GM23338 (cell line): ENCODE data around the gene EXOC6B. TPM values are rescaled to one million over a fixed set of nuclear protein-coding genes. Genes with fewer than 3 reads are reported as not detected.
A peak's percentile ranks its signal among the peaks of the same experiment; 100 is the strongest.

Experiments
- ATAC-seq: fragments of 200-7000 bp; cut with Tn5 transposase; 3 replicates; pipeline ENCODE4 v1.9.1; 2020
- DNase-seq: peaks from one replicate; pipeline ENCODE4 v3.0.0-alpha.2; 2015; ENCODE audit warnings: low spot score
- H2AFZ ChIP-seq: fragments of 200-600 bp; sonication (generic); 2 replicates; pipeline ENCODE4 v1.8.0; 2016; ENCODE audit warnings: antibody characterized with exemption, mild to moderate bottlenecking, moderate library complexity
- H3F3A ChIP-seq: fragments of 200-600 bp; sonication (generic); replicated peaks from 2 replicates; pipeline ENCODE4 v1.8.0; 2017; ENCODE audit warnings: antibody characterized with exemption, mixed run types, low read depth
- H3K27ac ChIP-seq: fragments of 200-600 bp; sonication (generic); 2 replicates; pipeline ENCODE4 v1.6.1; 2016; ENCODE audit warnings: low read depth
- H3K27me3 ChIP-seq: fragments of 200-600 bp; sonication (generic); 2 replicates; pipeline ENCODE4 v1.8.0; 2016; ENCODE audit warnings: mild to moderate bottlenecking, mixed run types, moderate library complexity; ENCODE audit not compliant: insufficient read depth
- H3K36me3 ChIP-seq: fragments of 200-600 bp; sonication (generic); 2 replicates; pipeline ENCODE4 v1.8.0; 2016; ENCODE audit warnings: mild to moderate bottlenecking; ENCODE audit not compliant: insufficient read depth
- H3K4me1 ChIP-seq: fragments of 200-600 bp; sonication (generic); 2 replicates; pipeline ENCODE4 v1.8.0; 2016; ENCODE audit warnings: mild to moderate bottlenecking, moderate library complexity; ENCODE audit not compliant: insufficient read depth
- H3K4me2 ChIP-seq: fragments of 200-600 bp; sonication (generic); 2 replicates; pipeline ENCODE4 v1.7.1; 2017; ENCODE audit warnings: mixed run types
- H3K4me3 ChIP-seq: fragments of 200-600 bp; sonication (generic); 2 replicates; pipeline ENCODE4 v1.6.1; 2016; ENCODE audit warnings: mixed run types
- H3K79me2 ChIP-seq: fragments of 200-600 bp; sonication (generic); replicated peaks from 2 replicates; pipeline ENCODE4 v1.8.0; 2017; ENCODE audit warnings: mild to moderate bottlenecking; ENCODE audit not compliant: insufficient read depth
- H3K9me2 ChIP-seq: fragments of 200-600 bp; sonication (generic); 2 replicates; pipeline ENCODE4 v1.8.0; 2017; ENCODE audit not compliant: insufficient read depth
- H4K20me1 ChIP-seq: fragments of 200-600 bp; sonication (generic); replicated peaks from 2 replicates; pipeline ENCODE4 v1.8.0; 2017; ENCODE audit warnings: mild to moderate bottlenecking; ENCODE audit not compliant: insufficient read depth
- H3K27ac Mint-ChIP-seq: 2 replicates; pipeline ENCODE4 v1.8.0; 2020; ENCODE audit warnings: inconsistent platforms, mild to moderate bottlenecking, moderate library complexity, mixed read lengths
- H3K27me3 Mint-ChIP-seq: 3 replicates; pipeline ENCODE4 v1.8.0; 2022; ENCODE audit warnings: low read depth, mild to moderate bottlenecking, moderate library complexity, mixed read lengths, inconsistent platforms; ENCODE audit not compliant: insufficient read depth, poor library complexity
- H3K36me3 Mint-ChIP-seq: 3 replicates; pipeline ENCODE4 v1.8.0; 2021; ENCODE audit warnings: low read depth, mild to moderate bottlenecking, inconsistent platforms, moderate library complexity, mixed read lengths
- H3K4me1 Mint-ChIP-seq: 3 replicates; pipeline ENCODE4 v1.8.0; 2020; ENCODE audit warnings: mild to moderate bottlenecking, inconsistent platforms, mixed read lengths
- H3K4me3 Mint-ChIP-seq: 3 replicates; pipeline ENCODE4 v1.8.0; 2021; ENCODE audit warnings: moderate library complexity, mild to moderate bottlenecking, inconsistent platforms, mixed read lengths
- H3K9me3 Mint-ChIP-seq: 3 replicates; pipeline ENCODE4 v1.8.0; 2020; ENCODE audit warnings: moderate library complexity, mild to moderate bottlenecking, inconsistent platforms, mixed read lengths
- CREB1 ChIP-seq: fragments of 250-450 bp; sonication (Bioruptor Pico); IDR thresholded peaks from 2 replicates; pipeline ENCODE4 v1.5.0; 2020; ENCODE audit warnings: low read depth, mild to moderate bottlenecking, moderate library complexity
- CTCF ChIP-seq, 2 experiments: fragments of 200-600 bp in 1 of 2; sonication (generic) in 1 of 2; conservative IDR thresholded peaks; 2 replicates each; pipeline versions ENCODE4 v1.5.1 to v1.6.1; 2016 to 2017; ENCODE audit warnings: antibody characterized with exemption in 2 of 2, low read depth in 2 of 2, mild to moderate bottlenecking in 2 of 2, moderate library complexity in 1 of 2
- JUNB ChIP-seq: IDR thresholded peaks from one replicate; pipeline ENCODE4 v1.6.1; 2016; ENCODE audit warnings: antibody characterized with exemption; ENCODE audit not compliant: unreplicated experiment
- NANOG ChIP-seq: IDR thresholded peaks from 2 replicates; pipeline ENCODE4 v1.6.1; 2016; ENCODE audit warnings: antibody characterized with exemption, borderline replicate concordance
- POLR2AphosphoS5 ChIP-seq: IDR thresholded peaks from 2 replicates; pipeline ENCODE4 v1.6.1; 2016; ENCODE audit warnings: antibody characterized with exemption, low read depth
- REST ChIP-seq: IDR thresholded peaks from one replicate; pipeline ENCODE4 v1.6.1; 2018; ENCODE audit warnings: antibody characterized with exemption; ENCODE audit not compliant: unreplicated experiment
- STAT1 ChIP-seq: IDR thresholded peaks from one replicate; pipeline ENCODE4 v1.6.1; 2016; ENCODE audit warnings: antibody characterized with exemption; ENCODE audit not compliant: unreplicated experiment
- ZNF114 ChIP-seq: fragments of 250-450 bp; sonication (Bioruptor Pico); IDR thresholded peaks from 2 replicates; pipeline ENCODE4 v1.5.0; 2020; ENCODE audit warnings: mild to moderate bottlenecking, moderate library complexity
- ZNF331 ChIP-seq: fragments of 250-450 bp; sonication (Bioruptor Pico); IDR thresholded peaks from 2 replicates; pipeline ENCODE4 v1.5.0; 2020; ENCODE audit warnings: low read depth, mild to moderate bottlenecking, moderate library complexity
- polyA plus RNA-seq: library from polyadenylated mRNA; unstranded; fragments of >200 nt; fragmentation: Nextera tagmentation; extraction: Ambion mirVana; gene quantifications from 2 replicates; pipeline ENCODE4 v1.2.1, GENCODE V29; 2016
- total RNA-seq: library from RNA; depleted of rRNA; stranded (reverse); fragments of >200 nt; shearing (Covaris generic); gene quantifications from 2 replicates; pipeline ENCODE4 v1.2.3, GENCODE V29; 2014

The EXOC6B gene
- total and polyA plus RNA-seq, 2 experiments from 2014 or later: 7.2 to 45.9 TPM

GRCh38 chr2:72316774-72317173 is 509.1 kb downstream of the EXOC6B start:
- Mint-ChIP-seq H3K9me3 (no peaks in the 10 kb centered on the region), H3K27me3 (no peaks in the 10 kb centered on the region), H3K4me1 (no peaks in the 10 kb centered on the region), H3K4me3 (no peak overlapping the region), H3K27ac (no peak overlapping the region), H3K36me3 (no peaks in the 10 kb centered on the region)
- TF ChIP-seq JUNB: no peak
- TF ChIP-seq POLR2AphosphoS5: no peak
- TF ChIP-seq STAT1: no peak
- TF ChIP-seq REST: no peak
- H3F3A ChIP-seq: no peaks in the 10 kb centered on the region
- H3K79me2 ChIP-seq: no peaks in the 10 kb centered on the region
- H4K20me1 ChIP-seq: no peaks in the 10 kb centered on the region
- DNase-seq (no peak), ATAC-seq (no peak)
- no peak overlapping the region for H3K27ac ChIP-seq
- H3K36me3 ChIP-seq: no peaks in the 10 kb centered on the region
- H3K4me1 ChIP-seq: no peaks in the 10 kb centered on the region
- H3K9me2 ChIP-seq: no peaks in the 10 kb centered on the region
- H2AFZ ChIP-seq: no peak overlapping the region
- no peak overlapping the region for H3K4me2 ChIP-seq
- no peaks in the 10 kb centered on the region for H3K27me3 ChIP-seq
- no peak overlapping the region for H3K4me3 ChIP-seq

GRCh38 chr2:72300147-72300684 is 525.6 kb downstream of the EXOC6B start:
- Mint-ChIP-seq H3K27ac (no peak overlapping the region), H3K4me3 (no peak overlapping the region), H3K4me1 (no peaks in the 10 kb centered on the region), H3K9me3 (no peaks in the 10 kb centered on the region), H3K27me3 (no peaks in the 10 kb centered on the region), H3K36me3 (no peaks in the 10 kb centered on the region)
- H3F3A ChIP-seq: no peaks in the 10 kb centered on the region
- ATAC-seq (no peak), DNase-seq (peak; percentile 2)
- H3K9me2 ChIP-seq: peaks cover 5% of the 10 kb centered on the region
- H4K20me1 ChIP-seq: no peaks in the 10 kb centered on the region
- no peaks in the 10 kb centered on the region for H3K4me1 ChIP-seq
- H3K4me2 ChIP-seq: no peak overlapping the region
- no peak overlapping the region for H3K4me3 ChIP-seq
- H2AFZ ChIP-seq: no peak overlapping the region
- no peaks in the 10 kb centered on the region for H3K36me3 ChIP-seq
- H3K27me3 ChIP-seq: no peaks in the 10 kb centered on the region
- no peak overlapping the region for H3K27ac ChIP-seq
- no peaks in the 10 kb centered on the region for H3K79me2 ChIP-seq
- TF ChIP-seq NANOG: no peak
- no peak for TF ChIP-seq ZNF114 (CRISPR knock-in tag)
- TF ChIP-seq JUNB: no peak
- no peak for TF ChIP-seq POLR2AphosphoS5
- no peak for TF ChIP-seq ZNF331 (CRISPR knock-in tag)
- TF ChIP-seq CTCF (conservative IDR thresholded peaks at IDR 0.05; ENCODE audit: low read depth in 2 of 2): no peak
- TF ChIP-seq CREB1 (CRISPR knock-in tag): no peak
- no peak for TF ChIP-seq REST
- no peak for TF ChIP-seq STAT1
